Natural killer cell (primary cell): ENCODE data around the gene ZNF488. TPM values are rescaled to one million over a fixed set of nuclear protein-coding genes. Genes with fewer than 3 reads are reported as not detected.

Experiments
- ATAC-seq, 3 donors: fragments of 150-1000 bp in 2 of 3; fragments of 200-7000 bp in 1 of 3; cut with Tn5 transposase; 1 replicate in 1 of 3; 2 replicates in 2 of 3; pipeline ENCODE4 v1.10.0; 2021; ENCODE audit warnings: mild to moderate bottlenecking in 2 of 3, moderate library complexity in 2 of 3
- DNase-seq, 2 donors: peaks; one replicate each; pipeline versions ENCODE4 v3.0.0 to v3.0.0-alpha.2; 2013 to 2021; ENCODE audit warnings: mixed read lengths in 1 of 2
- H3K27ac ChIP-seq: one replicate; pipeline ENCODE4 v1.5.1; 2013; ENCODE audit warnings: mild to moderate bottlenecking, low read length
- H3K27me3 ChIP-seq: one replicate; pipeline ENCODE4 v1.6.1; 2013; ENCODE audit warnings: low read length; ENCODE audit not compliant: control insufficient read depth, insufficient read depth
- H3K36me3 ChIP-seq: one replicate; pipeline ENCODE4 v1.6.1; 2013; ENCODE audit warnings: low read length; ENCODE audit not compliant: control insufficient read depth, insufficient read depth
- H3K4me1 ChIP-seq: one replicate; pipeline ENCODE4 v1.6.1; 2013; ENCODE audit warnings: low read length; ENCODE audit not compliant: control insufficient read depth, insufficient read depth
- H3K4me3 ChIP-seq: one replicate; pipeline ENCODE4 v1.5.1; 2013; ENCODE audit warnings: low read length
- H3K9me3 ChIP-seq: one replicate; pipeline ENCODE4 v1.6.1; 2013; ENCODE audit warnings: low read length; ENCODE audit not compliant: control insufficient read depth, insufficient read depth
- H3K27ac Mint-ChIP-seq, 2 donors: one replicate each; pipeline ENCODE4 v1.8.0; 2022; ENCODE audit warnings: mild to moderate bottlenecking in 2 of 2, mixed read lengths in 2 of 2, moderate library complexity in 1 of 2
- H3K27me3 Mint-ChIP-seq, 2 donors: one replicate each; pipeline ENCODE4 v1.8.0; 2022; ENCODE audit warnings: low read depth in 2 of 2, mixed read lengths in 2 of 2
- H3K36me3 Mint-ChIP-seq: one replicate; pipeline ENCODE4 v1.8.0; 2022; ENCODE audit warnings: mixed read lengths
- H3K4me1 Mint-ChIP-seq, 2 donors: one replicate each; pipeline ENCODE4 v1.8.0; 2022; ENCODE audit warnings: mixed read lengths in 2 of 2
- H3K4me3 Mint-ChIP-seq: one replicate; pipeline ENCODE4 v1.8.0; 2022; ENCODE audit warnings: mild to moderate bottlenecking, moderate library complexity, mixed read lengths
- H3K9me3 Mint-ChIP-seq, 2 donors: one replicate each; pipeline ENCODE4 v1.8.0; 2022; ENCODE audit warnings: mixed read lengths in 2 of 2
- CTCF ChIP-seq: fragments of 200-600 bp; IDR thresholded peaks from one replicate; pipeline ENCODE4 v1.8.0; 2022; ENCODE audit warnings: antibody characterized with exemption
- WGBS: methylation state at CpG from one replicate; pipeline ENCODE4 v1.1.7; 2013; ENCODE audit warnings: missing lambda C conversion rate; ENCODE audit not compliant: insufficient coverage; 5-methylcytosine and 5-hydroxymethylcytosine counted together
- intact Hi-C: fragments of 100-400 bp; cut with micrococcal nuclease; formaldehyde crosslinking; loops from one replicate; pipeline ENCODE4 v1.14.2; 2022
- total RNA-seq, 4 donors: library from RNA; stranded (reverse); fragments of 120-200 nt in 1 of 4; gene quantifications; one replicate each; pipeline versions ENCODE4 v1.2.3 to v1.2.4, GENCODE V29; 2013 to 2022

The ZNF488 gene
- total RNA-seq, 3 donors from 2014 or later (not counting 1 experiment from before 2014, with no cell fraction given): not detected

- no peaks in the 10 kb centered on the region for H3K36me3 ChIP-seq
- Mint-ChIP-seq H3K9me3 (peaks cover 0 to 2% of the 10 kb centered on the region in 2 donors), H3K4me1 (peaks cover 0 to 12% of the 10 kb centered on the region in 2 donors), H3K27ac (no peak overlapping the region), H3K4me3 (no peak overlapping the region), H3K36me3 (no peaks in the 10 kb centered on the region), H3K27me3 (no peaks in the 10 kb centered on the region)
- DNase-seq (no peak), ATAC-seq (no peak)
- 93% methylated on average over 28 of the region's 30 CpGs for WGBS
- H3K27me3 ChIP-seq: no peaks in the 10 kb centered on the region
- H3K27ac ChIP-seq: no peak overlapping the region
- intact Hi-C loops: no loop called here
- H3K4me3 ChIP-seq: no peak overlapping the region
- no peaks in the 10 kb centered on the region for H3K4me1 ChIP-seq
- H3K9me3 ChIP-seq: no peaks in the 10 kb centered on the region
- TF ChIP-seq CTCF: no peak
Measured at GRCh38 chr10:47325303-47326291, 58.5 kb downstream of the ZNF488 start.

DNA sequence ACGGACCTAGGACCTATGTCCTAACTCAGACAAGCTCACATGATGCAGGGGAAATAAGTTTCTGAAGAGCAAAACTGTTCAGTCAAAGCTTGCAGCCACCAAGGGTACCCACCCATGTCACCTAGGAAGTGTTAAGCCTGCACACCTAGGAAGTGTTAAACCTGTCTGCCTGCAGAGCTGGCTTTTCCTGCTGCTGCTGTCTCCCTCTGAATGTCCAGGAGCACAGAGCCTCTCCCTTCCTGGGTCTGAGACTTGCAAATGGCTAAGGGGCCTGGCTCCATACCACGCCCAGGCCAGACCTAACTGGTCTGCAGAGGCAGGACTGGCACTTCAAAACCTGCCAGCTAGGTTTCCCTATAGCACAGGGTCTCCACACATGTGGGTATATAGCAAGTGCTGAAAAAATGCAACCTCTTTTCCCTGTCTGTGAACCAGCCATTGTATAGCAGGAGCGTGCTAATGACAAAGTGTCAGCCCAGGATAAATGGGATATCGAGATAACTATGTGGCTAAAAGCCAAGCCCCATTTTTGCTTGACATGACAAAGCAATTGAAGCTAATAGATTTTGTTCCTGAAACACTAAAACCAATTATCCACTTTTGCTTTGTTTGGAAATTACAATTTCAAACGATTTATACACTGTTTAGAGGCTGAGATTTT is 60.3 kb downstream of the ZNF488 start:
- Histone ChIP-seq H3K9me3 (no peaks in the 10 kb centered on the region), H3K4me1 (no peaks in the 10 kb centered on the region), H3K36me3 (no peaks in the 10 kb centered on the region), H3K4me3 (no peak overlapping the region), H3K27ac (no peak overlapping the region), H3K27me3 (no peaks in the 10 kb centered on the region)
- intact Hi-C loops: no loop called here
- no peak for TF ChIP-seq CTCF
- Mint-ChIP-seq H3K27ac (no peak overlapping the region), H3K9me3 (peaks cover 0 to 2% of the 10 kb centered on the region in 2 donors), H3K27me3 (peaks cover 0 to under 1% of the 10 kb centered on the region in 2 donors), H3K4me3 (no peak overlapping the region), H3K36me3 (no peaks in the 10 kb centered on the region), H3K4me1 (peaks cover 0 to 12% of the 10 kb centered on the region in 2 donors)
- WGBS: 92% methylated on average over 4 of the region's 5 CpGs
- ATAC-seq: no peak
- DNase-seq: no peak

DNA sequence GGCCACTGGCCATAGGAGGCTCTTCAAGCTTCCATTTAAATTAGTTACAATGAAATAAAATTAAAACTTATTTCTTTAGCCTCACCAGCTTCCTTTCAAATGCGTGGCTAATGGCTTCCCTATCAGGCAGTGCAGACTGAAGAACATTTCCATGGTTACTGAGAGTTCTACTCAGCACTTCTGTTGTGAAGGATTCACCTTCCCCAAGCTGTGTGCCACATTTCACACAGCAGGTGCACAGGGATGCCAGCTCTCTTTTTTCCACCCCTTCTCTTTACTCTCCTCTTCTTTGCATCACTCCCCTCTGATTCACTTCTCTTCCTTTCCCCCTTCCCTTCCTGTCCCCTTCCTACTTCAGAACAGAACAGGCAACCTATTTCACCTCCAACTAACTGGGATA is 61.0 kb downstream of the ZNF488 start:
- H3K9me3 Mint-ChIP-seq: no peaks in the 10 kb centered on the region

More for the DNA sequence above, 61.0 kb downstream of the ZNF488 start:
- intact Hi-C loops: no loop called here
- no peak overlapping the region for H3K27ac Mint-ChIP-seq
- Histone ChIP-seq H3K4me1 (no peaks in the 10 kb centered on the region), H3K27me3 (no peaks in the 10 kb centered on the region), H3K27ac (no peak overlapping the region), H3K9me3 (no peaks in the 10 kb centered on the region), H3K4me3 (no peak overlapping the region), H3K36me3 (no peaks in the 10 kb centered on the region)
- ATAC-seq (no peak), DNase-seq (no peak)
- peaks cover 0 to 3% of the 10 kb centered on the region in 2 donors for H3K27me3 Mint-ChIP-seq
- H3K4me1 Mint-ChIP-seq: peaks cover 0 to 5% of the 10 kb centered on the region in 2 donors
- no peak for TF ChIP-seq CTCF
- H3K36me3 Mint-ChIP-seq: no peaks in the 10 kb centered on the region
- no peak overlapping the region for H3K4me3 Mint-ChIP-seq
- WGBS: 69% methylated on average over 1 of the region's 1 CpG
